HG03175 (cell line): Measurements from ENCODE around the gene OBP2A.

ENCODE experiments used
- ATAC-seq: cut with Tn5 transposase; IDR thresholded peaks from one replicate; pipeline ENCODE4 v1.9.1; 2021; ENCODE audit warnings: mild to moderate bottlenecking, moderate library complexity; ENCODE audit not compliant: unreplicated experiment

The OBP2A gene

DNA sequence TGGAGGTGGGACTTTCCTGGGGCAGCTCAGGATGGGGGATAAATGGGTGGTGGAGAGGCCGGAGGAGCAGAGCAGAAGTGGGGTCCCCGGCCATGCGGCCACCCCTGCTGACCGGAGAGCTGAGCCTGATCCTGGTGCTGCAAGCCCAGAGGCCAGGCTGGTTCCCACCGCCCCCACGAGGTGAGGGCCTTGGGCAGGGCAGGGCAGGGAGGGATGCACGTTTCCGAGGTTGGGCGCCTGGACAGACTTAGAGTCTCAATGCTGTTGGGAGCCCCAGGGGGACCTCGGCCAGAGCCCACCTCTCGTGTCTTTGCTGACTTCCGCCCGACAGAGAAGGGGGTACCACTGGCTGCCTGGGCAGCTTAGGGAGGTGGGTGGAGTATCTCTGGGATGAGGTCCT is 5.5 kb downstream of the OBP2A start:
- ATAC-seq: no peak

DNA sequence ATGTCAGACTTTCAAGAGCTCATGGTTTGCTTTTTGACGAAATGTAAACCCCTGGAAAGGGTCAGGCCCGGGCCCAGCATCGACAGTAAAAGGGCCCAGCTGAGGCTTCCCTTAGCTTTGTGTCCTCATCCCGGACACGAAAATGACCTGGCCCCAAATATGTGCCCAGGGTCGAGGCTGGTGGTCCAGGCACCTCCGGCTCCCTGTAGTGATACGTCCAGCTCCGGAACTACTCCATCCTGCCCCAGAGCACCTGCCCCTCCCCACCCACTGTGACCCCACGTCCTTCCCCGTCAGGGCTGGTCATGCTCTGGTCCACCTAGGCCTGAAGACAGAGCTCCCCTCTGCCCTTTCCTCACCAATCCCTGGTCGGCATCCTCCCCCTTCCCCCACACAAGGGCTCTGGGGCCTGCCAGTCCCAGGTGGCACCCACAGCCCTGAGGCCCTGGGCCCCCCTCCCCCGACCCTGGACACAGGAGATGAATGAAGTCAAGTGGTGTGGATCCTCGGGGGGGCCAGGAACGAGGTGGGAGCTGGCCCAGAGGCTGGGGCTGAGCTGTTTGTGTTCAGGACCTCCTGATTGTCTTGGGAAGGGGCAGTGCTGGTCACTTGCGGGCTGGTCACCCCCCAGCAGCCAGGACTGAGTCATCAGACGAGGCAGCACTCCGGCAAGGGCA is 6.2 kb downstream of the OBP2A start:
- ATAC-seq: no peak

- no peak for ATAC-seq
These were observed 6.8 kb downstream of the OBP2A start for GRCh38 chr9:135552698-135553171.

DNA sequence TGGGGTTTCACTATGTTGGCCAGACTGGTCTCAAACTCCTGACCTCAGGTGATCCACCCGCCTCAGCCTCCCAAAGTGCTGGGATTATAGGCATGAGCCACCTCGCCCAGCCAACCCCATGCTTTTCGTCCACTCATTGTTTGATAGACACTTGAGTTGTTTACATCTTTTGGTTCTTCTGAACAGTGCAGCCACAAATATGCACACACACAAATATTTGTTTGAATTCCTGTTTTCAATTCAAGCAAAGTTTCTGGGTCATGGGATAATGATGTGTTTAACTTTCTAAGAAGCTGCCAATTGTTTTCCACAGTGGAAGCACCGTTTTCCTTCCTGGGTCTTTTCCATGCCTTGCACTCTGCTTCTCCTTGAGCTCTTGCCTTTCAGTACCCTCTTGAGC is 8.8 kb downstream of the OBP2A start:
- ATAC-seq: no peak

DNA sequence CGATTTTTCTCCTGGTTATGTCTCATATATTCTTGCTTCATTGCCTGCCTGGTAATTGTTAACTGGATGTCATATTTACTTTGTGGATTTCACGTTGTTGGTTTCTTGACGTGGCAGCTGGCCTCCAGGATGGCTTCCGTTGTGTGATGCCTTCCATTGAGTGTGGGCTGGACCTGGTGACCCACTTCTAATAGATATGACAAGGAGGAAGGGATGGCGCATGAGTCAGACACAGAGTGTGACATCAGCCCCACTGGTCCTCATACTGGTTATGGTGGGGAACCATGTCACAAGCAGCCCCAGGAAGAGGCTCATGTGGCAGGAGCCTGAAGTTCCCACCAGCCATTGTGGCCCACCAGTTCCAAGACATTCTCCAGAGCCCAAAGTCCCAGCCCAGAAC is 9.3 kb downstream of the OBP2A start:
- ATAC-seq: no peak

DNA sequence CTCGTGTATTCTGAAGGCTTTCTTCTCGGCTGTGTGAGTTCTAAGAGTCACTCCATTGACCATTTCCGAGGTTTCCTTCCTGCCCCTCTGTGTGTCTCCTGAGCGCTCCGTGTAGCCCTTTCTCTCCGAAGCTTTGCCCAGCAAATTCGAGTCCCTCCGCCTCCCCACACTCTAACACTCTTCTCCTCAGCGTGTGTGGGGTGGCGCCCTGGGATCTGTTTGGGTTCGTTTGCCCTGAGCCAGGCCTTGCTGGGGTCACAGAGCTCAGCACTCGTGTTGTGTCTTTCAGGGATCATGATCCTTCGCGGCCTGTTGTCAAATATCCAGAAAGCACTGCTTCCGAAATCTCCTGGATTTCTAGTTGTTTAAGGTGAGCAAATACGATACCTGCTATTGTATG is 10.0 kb downstream of the OBP2A start:
- no peak for ATAC-seq

DNA sequence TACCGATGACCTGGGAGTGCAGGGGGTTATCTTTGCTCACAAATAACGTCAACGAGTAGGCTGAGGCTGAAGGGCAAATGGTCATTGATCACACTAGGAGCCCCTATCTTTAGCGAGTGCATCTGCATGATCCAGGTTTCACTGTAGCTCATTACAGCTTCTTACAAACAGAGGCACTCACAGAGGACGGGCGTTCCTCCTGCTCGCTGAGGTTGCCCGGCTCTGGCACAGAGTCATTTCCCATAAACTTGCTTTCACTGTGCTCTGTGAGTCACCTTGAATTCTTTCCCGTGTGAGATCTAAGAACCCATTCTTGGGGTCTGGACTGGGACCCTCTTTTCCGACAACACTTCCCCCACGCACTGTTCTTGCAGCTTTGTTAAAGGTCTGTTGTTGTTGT is 13.7 kb downstream of the OBP2A start:
- ATAC-seq: no peak

GRCh38 chr9:135561391-135562234 is 15.7 kb downstream of the OBP2A start, which contains the start of gene PAEP:
PAEP (plus strand) TSS chr9:135561756.
- ATAC-seq: no peak

DNA sequence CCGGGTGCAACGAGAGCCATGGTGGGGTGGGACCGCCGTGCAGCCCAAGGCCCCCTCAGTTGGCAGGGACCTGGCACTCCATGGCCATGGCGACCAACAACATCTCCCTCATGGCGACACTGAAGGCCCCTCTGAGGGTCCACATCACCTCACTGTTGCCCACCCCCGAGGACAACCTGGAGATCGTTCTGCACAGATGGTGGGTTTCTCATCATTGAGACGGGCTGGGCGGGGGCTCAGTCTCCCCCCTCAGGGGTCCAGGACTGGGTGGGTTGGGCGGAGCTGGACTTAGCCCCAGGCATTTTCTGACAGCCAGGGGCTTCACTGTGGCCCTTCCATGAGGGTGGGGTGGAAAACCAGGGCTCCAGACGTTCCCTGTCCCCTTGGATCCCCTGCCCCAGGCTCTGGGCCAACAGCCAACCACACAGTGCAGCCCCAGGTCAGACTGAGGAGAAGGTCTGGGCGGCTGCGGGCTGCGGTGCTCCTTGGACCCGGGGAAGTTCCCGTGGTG is 16.4 kb downstream of the OBP2A start:
- ATAC-seq: no peak

GRCh38 chr9:135563039-135563476 is 17.1 kb downstream of the OBP2A start:
- ATAC-seq: no peak

- ATAC-seq: no peak
These were observed 17.9 kb downstream of the OBP2A start for GRCh38 chr9:135563858-135564257.

DNA sequence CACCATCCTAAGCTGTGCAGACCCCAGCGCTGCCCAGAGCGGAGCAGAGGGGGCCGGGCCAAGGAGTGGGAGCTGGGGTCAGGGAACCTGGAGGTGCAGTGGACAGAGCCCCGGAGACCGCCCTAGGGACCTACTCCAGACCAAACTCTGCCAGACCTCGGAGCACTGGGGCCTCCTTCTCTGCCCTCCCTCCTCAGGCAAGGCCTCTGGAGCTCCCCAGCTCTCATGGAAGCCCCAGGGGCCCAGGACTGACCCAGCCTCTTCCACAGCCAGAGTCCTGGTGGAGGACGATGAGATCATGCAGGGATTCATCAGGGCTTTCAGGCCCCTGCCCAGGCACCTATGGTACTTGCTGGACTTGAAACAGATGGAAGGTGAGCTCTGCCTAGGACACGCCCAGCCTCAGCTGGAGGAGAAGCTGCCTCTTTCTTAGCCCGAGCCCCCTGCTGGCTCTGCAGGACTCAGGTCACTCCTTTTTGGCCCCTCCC is 19.3 kb downstream of the OBP2A start:
- ATAC-seq: no peak

DNA sequence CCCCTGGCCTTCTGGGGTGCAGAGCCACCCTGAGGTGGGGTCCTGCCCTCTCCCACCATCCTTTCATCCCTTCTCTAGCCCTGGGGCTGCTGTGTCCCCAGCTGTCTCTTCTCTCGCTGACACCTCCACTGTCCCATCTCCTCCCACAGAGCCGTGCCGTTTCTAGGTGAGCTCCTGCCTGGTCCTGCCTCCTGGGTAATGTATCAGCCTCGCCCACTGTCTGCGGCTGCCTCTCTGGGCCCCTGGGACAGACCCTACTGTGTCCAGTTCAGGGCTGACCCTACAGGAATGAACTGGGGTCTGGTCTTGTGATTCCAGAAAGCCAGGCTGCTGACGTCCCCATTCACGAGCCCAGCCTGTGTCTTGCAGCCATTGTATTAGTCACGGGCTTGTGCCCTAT is 19.7 kb downstream of the OBP2A start:
- no peak for ATAC-seq

GRCh38 chr9:135566552-135566951 is 20.6 kb downstream of the OBP2A start:
- no peak for ATAC-seq

DNA sequence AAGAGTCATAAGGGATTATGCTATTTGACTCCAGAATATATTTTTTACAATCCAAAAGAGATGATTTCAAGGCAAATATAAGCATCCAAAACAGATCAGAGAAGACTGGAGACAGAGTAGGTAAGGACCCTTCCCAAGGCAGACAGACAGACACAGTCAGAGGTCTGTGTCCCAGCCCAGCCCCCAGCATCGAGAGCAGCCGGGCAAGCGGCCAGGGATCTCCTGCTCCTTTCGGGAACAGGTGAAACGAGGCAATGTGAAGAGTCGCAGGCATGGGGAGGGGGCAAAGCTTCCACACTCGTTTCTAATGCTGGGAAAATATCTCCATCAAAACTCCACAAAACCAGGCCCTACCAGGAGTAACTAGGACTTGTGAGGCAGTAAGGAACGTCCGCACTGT is 21.4 kb downstream of the OBP2A start:
- no peak for ATAC-seq

DNA sequence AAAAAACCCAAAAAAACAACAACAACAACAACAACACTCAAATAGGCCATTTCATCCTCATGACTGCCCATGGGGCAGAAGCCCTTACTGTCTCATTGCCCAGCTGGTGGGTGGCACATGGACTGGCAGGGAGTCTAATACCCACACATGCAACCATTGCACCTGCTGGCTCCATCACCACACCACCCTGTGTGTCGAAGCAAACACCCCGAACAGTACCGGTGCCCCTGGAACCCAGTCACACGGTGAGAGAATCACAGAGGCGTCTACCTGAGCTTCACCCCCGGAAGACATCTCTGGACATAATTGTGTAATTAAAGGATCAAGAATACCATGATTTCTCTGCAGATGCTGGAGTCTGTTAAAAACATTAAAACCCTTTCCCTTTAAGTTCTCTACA is 22.1 kb downstream of the OBP2A start:
- no peak for ATAC-seq

- no peak for ATAC-seq
These were observed 24.5 kb downstream of the OBP2A start for GRCh38 chr9:135570456-135570855.

DNA sequence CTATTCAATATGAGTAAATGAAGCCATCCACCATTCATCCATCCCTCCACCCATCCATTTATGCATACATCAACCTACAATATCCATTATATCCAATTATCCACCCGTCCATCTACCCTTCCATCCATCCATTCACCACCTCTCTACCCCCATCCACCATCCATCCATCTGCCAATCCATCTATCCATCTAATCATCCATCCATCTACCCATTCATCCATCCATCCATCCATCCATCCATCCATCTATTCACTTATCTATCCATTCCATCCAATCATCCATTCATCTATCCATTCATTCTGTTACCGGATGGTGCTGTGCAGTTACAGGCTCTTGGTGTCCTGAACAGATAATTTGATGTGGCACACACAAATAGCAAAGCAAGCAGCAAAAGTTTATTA is 26.3 kb downstream of the OBP2A start:
- no peak for ATAC-seq

DNA sequence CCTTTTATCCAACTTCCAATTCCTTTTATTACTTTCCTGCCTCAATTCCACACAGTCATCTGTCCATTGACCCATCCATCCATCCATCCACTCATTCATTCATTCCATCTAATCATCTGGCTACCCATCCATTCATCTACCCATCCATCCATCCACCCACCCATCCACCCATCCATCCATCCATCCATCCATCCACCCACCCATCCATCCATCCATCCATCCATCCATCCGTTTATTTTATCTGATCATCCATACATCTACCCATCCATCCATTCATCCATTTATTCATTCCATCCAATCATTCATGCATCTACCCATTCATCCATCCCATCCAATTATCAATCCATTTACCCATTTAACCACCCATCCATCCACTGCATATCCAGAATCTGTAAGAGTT is 27.2 kb downstream of the OBP2A start:
- no peak for ATAC-seq

DNA sequence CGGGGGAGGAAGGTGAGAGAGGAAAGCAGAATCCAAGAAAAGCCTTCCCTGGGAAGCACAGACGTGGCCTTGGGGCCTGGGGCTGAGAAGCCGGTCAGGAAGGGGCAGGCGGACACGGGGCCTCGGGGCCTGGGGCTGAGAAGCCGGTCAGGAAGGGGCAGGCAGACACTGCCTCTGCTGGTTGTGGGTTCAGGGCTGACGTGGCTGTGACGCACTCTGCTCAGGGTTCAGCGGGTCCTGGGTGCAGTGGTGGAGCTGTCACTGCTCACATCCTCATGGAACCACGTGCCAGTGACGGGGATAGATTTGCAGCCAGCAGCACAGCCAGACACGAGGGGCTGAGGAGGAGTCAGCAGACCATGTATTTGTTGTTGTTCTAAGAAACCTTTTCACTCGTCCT is 28.4 kb downstream of the OBP2A start:
- no peak for ATAC-seq

- no peak for ATAC-seq
These were observed 29.0 kb downstream of the OBP2A start for GRCh38 chr9:135574943-135575342.
